Mesothelial cell of epicardium (in vitro differentiated cells): ENCODE measurements around the gene RAD18. TPM values are rescaled to one million over a fixed set of nuclear protein-coding genes. Genes with fewer than 3 reads are reported as not detected.

Source experiments
- DNase-seq, 2 experiments: peaks; one replicate each; pipeline ENCODE4 v3.0.0; 2021; ENCODE audit warnings: low spot score in 2 of 2; ENCODE audit not compliant: unreplicated experiment in 2 of 2
- H3K27ac Mint-ChIP-seq: 2 replicates; pipeline ENCODE4 v1.8.0; 2021; ENCODE audit warnings: mixed read lengths
- H3K27me3 Mint-ChIP-seq: 2 replicates; pipeline ENCODE4 v1.8.0; 2021; ENCODE audit warnings: low read depth, mixed read lengths
- H3K36me3 Mint-ChIP-seq: 2 replicates; pipeline ENCODE4 v1.8.0; 2021; ENCODE audit warnings: mixed read lengths
- H3K4me1 Mint-ChIP-seq: 2 replicates; pipeline ENCODE4 v1.8.0; 2021; ENCODE audit warnings: mixed read lengths
- H3K4me3 Mint-ChIP-seq: 2 replicates; pipeline ENCODE4 v1.8.0; 2021; ENCODE audit warnings: mild to moderate bottlenecking, moderate library complexity, mixed read lengths
- H3K9me3 Mint-ChIP-seq: 2 replicates; pipeline ENCODE4 v1.8.0; 2021; ENCODE audit warnings: mixed read lengths
- total RNA-seq: library from RNA; stranded (reverse); gene quantifications from 3 replicates; pipeline ENCODE4 v1.2.1, GENCODE V29; 2021
- TF ChIP-seq, protein P1 (sequence below): fragments of 200-600 bp; sonication (generic); IDR thresholded peaks from one replicate; pipeline ENCODE4 v1.5.0; 2021; ENCODE audit warnings: antibody characterized with exemption; ENCODE audit not compliant: unreplicated experiment

Gene RAD18
- total RNA-seq, 1 donor from 2014 or later, result 23.2 TPM

GRCh38 chr3:8975081-8976020 is 12.1 kb upstream of the RAD18 start:
- H3K27ac Mint-ChIP-seq, result no peak overlapping the region
- no peak for DNase-seq

DNA sequence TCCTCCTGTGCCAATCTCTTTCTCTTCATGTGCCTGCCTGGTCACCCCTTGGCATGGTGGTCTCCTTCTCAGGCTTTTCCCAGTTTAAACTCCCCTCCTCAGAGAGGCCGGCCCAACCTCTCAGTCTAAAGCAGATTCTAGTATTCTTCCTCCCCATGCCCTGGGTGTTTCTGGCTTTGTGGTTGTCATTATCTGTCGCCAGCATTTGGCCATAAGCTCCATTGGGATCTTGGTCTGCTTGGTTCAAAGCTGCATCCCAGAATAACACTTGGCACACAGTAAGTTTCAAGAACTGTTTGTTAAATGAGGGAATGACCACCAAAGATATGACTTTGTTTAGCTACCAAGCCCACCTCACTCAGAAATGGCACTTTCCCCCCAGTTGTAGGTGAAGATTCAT is 11.2 kb upstream of the RAD18 start:
- H3K27me3 Mint-ChIP-seq, result no peaks in the 10 kb centered on the region
- DNase-seq, result no peak
- H3K36me3 Mint-ChIP-seq, result no peaks in the 10 kb centered on the region
- TF ChIP-seq, protein P1, sequence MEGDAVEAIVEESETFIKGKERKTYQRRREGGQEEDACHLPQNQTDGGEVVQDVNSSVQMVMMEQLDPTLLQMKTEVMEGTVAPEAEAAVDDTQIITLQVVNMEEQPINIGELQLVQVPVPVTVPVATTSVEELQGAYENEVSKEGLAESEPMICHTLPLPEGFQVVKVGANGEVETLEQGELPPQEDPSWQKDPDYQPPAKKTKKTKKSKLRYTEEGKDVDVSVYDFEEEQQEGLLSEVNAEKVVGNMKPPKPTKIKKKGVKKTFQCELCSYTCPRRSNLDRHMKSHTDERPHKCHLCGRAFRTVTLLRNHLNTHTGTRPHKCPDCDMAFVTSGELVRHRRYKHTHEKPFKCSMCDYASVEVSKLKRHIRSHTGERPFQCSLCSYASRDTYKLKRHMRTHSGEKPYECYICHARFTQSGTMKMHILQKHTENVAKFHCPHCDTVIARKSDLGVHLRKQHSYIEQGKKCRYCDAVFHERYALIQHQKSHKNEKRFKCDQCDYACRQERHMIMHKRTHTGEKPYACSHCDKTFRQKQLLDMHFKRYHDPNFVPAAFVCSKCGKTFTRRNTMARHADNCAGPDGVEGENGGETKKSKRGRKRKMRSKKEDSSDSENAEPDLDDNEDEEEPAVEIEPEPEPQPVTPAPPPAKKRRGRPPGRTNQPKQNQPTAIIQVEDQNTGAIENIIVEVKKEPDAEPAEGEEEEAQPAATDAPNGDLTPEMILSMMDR, result no peak
- H3K4me3 Mint-ChIP-seq, result no peak overlapping the region
- no peak overlapping the region for H3K27ac Mint-ChIP-seq
- peaks cover 3% of the 10 kb centered on the region for H3K4me1 Mint-ChIP-seq
- peaks cover 3% of the 10 kb centered on the region for H3K9me3 Mint-ChIP-seq

More at GRCh38 chr3:8975081-8976020, 12.1 kb upstream of the RAD18 start:
- peaks cover 3% of the 10 kb centered on the region for H3K4me1 Mint-ChIP-seq
- H3K4me3 Mint-ChIP-seq, result no peak overlapping the region
- TF ChIP-seq, protein P1, result no peak
- H3K27me3 Mint-ChIP-seq, result no peaks in the 10 kb centered on the region
- peaks cover 4% of the 10 kb centered on the region for H3K9me3 Mint-ChIP-seq
- H3K36me3 Mint-ChIP-seq, result no peaks in the 10 kb centered on the region

DNA sequence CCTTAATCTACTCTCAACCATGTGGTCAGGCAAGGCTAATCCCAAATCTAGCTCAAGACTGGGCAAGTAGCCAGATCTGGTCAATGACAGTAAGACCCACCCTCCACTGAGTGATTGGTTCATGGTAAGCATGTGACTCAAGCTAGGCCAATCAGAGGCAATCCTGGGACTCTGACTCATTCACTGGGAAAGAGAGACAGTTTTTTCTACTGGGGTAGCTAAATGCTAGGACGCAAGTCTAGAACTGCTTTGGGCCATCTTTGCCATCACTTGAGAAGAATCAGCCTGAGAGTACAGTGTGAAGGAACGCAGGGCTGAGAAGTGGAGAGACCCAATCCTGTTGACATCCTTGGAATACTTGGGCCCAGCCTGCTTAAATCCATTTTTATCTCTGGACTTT is 9.4 kb upstream of the RAD18 start:
- TF ChIP-seq, protein P1, result no peak
- H3K4me1 Mint-ChIP-seq, result peaks cover 3% of the 10 kb centered on the region
- H3K4me3 Mint-ChIP-seq, result no peak overlapping the region
- H3K36me3 Mint-ChIP-seq, result no peaks in the 10 kb centered on the region
- no peaks in the 10 kb centered on the region for H3K9me3 Mint-ChIP-seq
- DNase-seq, result no peak
- H3K27ac Mint-ChIP-seq, result no peak overlapping the region
- H3K27me3 Mint-ChIP-seq, result peaks cover 1% of the 10 kb centered on the region

DNA sequence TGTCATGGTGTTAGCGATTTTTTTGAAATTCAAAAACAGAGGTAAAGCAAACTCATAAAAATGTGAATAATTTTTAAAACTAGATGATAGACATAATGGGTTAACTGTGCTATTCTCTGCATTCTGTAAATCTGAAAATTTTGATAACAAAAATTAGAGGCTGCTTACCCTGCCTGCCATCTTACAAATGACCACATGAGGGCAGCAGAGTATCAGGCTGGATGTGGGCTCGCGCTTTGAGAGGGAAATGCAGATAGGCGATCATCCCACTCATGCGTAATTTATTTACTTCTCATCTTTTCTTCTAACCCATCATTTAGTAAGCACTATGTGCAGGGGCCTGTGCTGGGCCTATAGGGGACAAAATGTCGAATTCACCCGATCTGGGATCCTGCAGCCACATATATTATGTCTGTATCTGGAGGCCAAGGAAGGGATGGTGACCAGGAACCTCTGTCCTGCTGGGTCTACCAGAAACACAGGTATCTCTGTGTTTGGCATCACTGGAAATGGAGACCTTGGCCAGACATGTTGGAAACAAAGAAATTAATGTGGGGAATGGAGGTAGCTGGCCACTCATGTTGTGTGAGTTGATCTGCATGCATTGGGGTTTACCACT is 7.8 kb upstream of the RAD18 start:
- Mint-ChIP-seq H3K4me1 (peaks cover 3% of the 10 kb centered on the region), H3K4me3 (no peak overlapping the region), H3K36me3 (no peaks in the 10 kb centered on the region), H3K27me3 (peaks cover 1% of the 10 kb centered on the region), H3K27ac (no peak overlapping the region), H3K9me3 (no peaks in the 10 kb centered on the region)
- TF ChIP-seq, protein P1, result peak; percentile 96
- DNase-seq, result peak in 1 of 2 experiments; percentile 84

DNA sequence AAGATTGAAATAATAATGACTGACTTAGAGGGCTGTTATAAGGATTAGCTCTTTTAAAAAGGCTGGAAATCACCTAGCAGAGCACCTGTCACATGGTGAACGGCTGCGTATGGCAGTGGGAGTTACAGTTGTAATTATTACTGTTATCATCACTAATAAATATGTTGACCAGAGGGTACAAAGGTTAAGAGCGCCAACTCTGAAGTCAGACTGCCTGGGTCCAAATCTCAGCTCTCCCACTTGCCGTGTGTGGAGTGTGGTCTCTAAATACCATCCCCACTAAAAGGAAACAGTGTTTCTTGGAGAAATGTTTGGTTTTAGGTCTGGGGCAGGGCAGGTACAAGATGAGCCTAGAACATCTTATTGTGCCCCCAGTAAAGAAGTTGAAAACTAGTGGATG is 6.0 kb upstream of the RAD18 start:
- Mint-ChIP-seq H3K27ac (no peak overlapping the region), H3K4me3 (no peak overlapping the region), H3K36me3 (no peaks in the 10 kb centered on the region), H3K4me1 (peaks cover 19% of the 10 kb centered on the region), H3K27me3 (peaks cover 1% of the 10 kb centered on the region), H3K9me3 (no peaks in the 10 kb centered on the region)
- TF ChIP-seq, protein P1, result no peak
- no peak for DNase-seq
